WTC11 (cell line): ENCODE data around the gene TMEM176B. TPM values are rescaled to one million over a fixed set of nuclear protein-coding genes. Genes with fewer than 3 reads are reported as not detected.

ENCODE experiments used
- ATAC-seq: fragments of 200-7000 bp; cut with Tn5 transposase; 2 replicates; pipeline ENCODE4 v1.10.0; 2021; ENCODE audit warnings: mild to moderate bottlenecking, moderate library complexity
- CTCF ChIA-PET: fragments of 300-600 bp; sonication (Branson Sonifier 250); formaldehyde crosslinking; loops from one replicate; lab custom pipeline; 2021; ENCODE audit warnings: antibody characterized with exemption; lab: Charles Lee
- POLR2A ChIA-PET: fragments of 350-600 bp; sonication (Branson Sonifier 250); formaldehyde crosslinking; loops from one replicate; lab custom pipeline; 2021; ENCODE audit warnings: antibody characterized with exemption; lab: Charles Lee
- DNase-seq: peaks from one replicate; pipeline ENCODE4 v3.0.0; 2021; ENCODE audit warnings: low spot score
- H3K27ac Mint-ChIP-seq: 2 replicates; pipeline ENCODE4 v1.8.0; 2021; ENCODE audit warnings: mixed read lengths
- H3K27me3 Mint-ChIP-seq: 2 replicates; pipeline ENCODE4 v1.8.0; 2021; ENCODE audit warnings: low read depth, mild to moderate bottlenecking, moderate library complexity, mixed read lengths
- H3K36me3 Mint-ChIP-seq: 2 replicates; pipeline ENCODE4 v1.8.0; 2021; ENCODE audit warnings: mixed read lengths
- H3K4me1 Mint-ChIP-seq: 2 replicates; pipeline ENCODE4 v1.8.0; 2022; ENCODE audit warnings: mixed read lengths
- H3K4me3 Mint-ChIP-seq: 2 replicates; pipeline ENCODE4 v1.8.0; 2021; ENCODE audit warnings: mild to moderate bottlenecking, moderate library complexity, mixed read lengths
- H3K9me3 Mint-ChIP-seq: 2 replicates; pipeline ENCODE4 v1.8.0; 2021; ENCODE audit warnings: mixed read lengths
- ELF4 ChIP-seq: sonication (generic); formaldehyde crosslinking; IDR thresholded peaks from 2 replicates; pipeline ENCODE4 v1.8.1; 2022; ENCODE audit warnings: low read depth, mild to moderate bottlenecking, moderate library complexity, missing genetic modification reagents
- ETV6 ChIP-seq: sonication (generic); formaldehyde crosslinking; IDR thresholded peaks from 2 replicates; pipeline ENCODE4 v1.8.1; 2022; ENCODE audit warnings: mild to moderate bottlenecking, missing genetic modification reagents
- GRHL2 ChIP-seq: fragments of 250-450 bp; sonication (Bioruptor Pico); IDR thresholded peaks from 2 replicates; pipeline ENCODE4 v1.8.0; 2022; ENCODE audit warnings: mild to moderate bottlenecking, moderate library complexity; ENCODE audit not compliant: insufficient replicate concordance, severe bottlenecking
- JUN ChIP-seq: sonication (generic); formaldehyde crosslinking; IDR thresholded peaks from 2 replicates; pipeline ENCODE4 v1.8.0; 2023; ENCODE audit warnings: mild to moderate bottlenecking, missing genetic modification reagents
- KAT7 ChIP-seq: sonication (generic); formaldehyde crosslinking; IDR thresholded peaks from 2 replicates; pipeline ENCODE4 v1.8.1; 2023; ENCODE audit warnings: missing genetic modification reagents, mild to moderate bottlenecking, borderline replicate concordance
- NFYB ChIP-seq: sonication (generic); formaldehyde crosslinking; conservative IDR thresholded peaks from 2 replicates; pipeline ENCODE4 v1.8.0; 2022; ENCODE audit warnings: low read depth, missing genetic modification reagents
- SP1 ChIP-seq: sonication (generic); formaldehyde crosslinking; conservative IDR thresholded peaks from 2 replicates; pipeline ENCODE4 v1.8.1; 2022; ENCODE audit warnings: missing genetic modification reagents
- TCF7 ChIP-seq: sonication (generic); formaldehyde crosslinking; IDR thresholded peaks from 2 replicates; pipeline ENCODE4 v1.8.0; 2022; ENCODE audit warnings: mild to moderate bottlenecking, low read depth, missing genetic modification reagents, moderate library complexity
- ZNF121 ChIP-seq: sonication (generic); formaldehyde crosslinking; IDR thresholded peaks from 2 replicates; pipeline ENCODE4 v1.8.0; 2023; ENCODE audit warnings: missing genetic modification reagents
- ZNF416 ChIP-seq: fragments of 250-450 bp; sonication (Bioruptor Pico); IDR thresholded peaks from 2 replicates; pipeline ENCODE4 v1.9.0; 2021; ENCODE audit warnings: mild to moderate bottlenecking, inconsistent platforms
- ZNF423 ChIP-seq: fragments of 250-450 bp; sonication (Bioruptor Pico); IDR thresholded peaks from 2 replicates; pipeline ENCODE4 v2.1.2; 2022; ENCODE audit warnings: mild to moderate bottlenecking, moderate library complexity
- total RNA-seq: library from RNA; stranded (reverse); gene quantifications from 3 replicates; pipeline ENCODE4 v1.2.3, GENCODE V29; 2021
- TF ChIP-seq, protein P1 (sequence below): fragments of 250-450 bp; sonication (Bioruptor Pico); IDR thresholded peaks from 2 replicates; pipeline ENCODE4 v1.9.0; 2021; ENCODE audit warnings: mild to moderate bottlenecking, borderline replicate concordance
- TF ChIP-seq, protein P2 (sequence below): fragments of 250-450 bp; sonication (Bioruptor Pico); IDR thresholded peaks from 2 replicates; pipeline ENCODE4 v1.9.0; 2021; ENCODE audit warnings: mild to moderate bottlenecking
- TF ChIP-seq, protein P3 (sequence below): sonication (generic); formaldehyde crosslinking; IDR thresholded peaks from 2 replicates; pipeline ENCODE4 v1.8.0; 2022; ENCODE audit warnings: mild to moderate bottlenecking, missing genetic modification reagents
- TF ChIP-seq, protein P4 (sequence below): fragments of 250-450 bp; sonication (Bioruptor Pico); IDR thresholded peaks from 2 replicates; pipeline ENCODE4 v1.9.0; 2021; ENCODE audit warnings: mild to moderate bottlenecking

Gene TMEM176B
- total RNA-seq, 1 experiment from 2014 or later: 1.0 TPM

DNA sequence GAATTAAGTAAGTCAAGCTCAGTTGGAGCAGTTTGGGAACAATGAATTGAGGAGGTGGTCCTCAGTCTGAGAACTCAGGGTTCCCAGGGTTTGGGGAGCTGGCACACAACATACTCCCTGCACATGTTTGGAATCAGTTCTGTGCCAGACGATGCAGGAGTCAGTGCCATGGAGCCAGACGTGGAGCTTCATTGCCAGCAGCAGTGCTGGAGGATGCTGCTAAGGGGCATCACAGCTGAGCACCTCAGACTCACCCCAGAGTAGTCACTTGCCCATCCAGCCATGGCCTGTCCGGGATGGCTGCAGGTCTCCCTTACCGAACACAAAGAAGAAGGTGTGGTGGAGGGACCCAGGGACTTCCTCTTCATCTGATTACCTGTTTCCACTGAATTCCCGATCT, 55.1 kb downstream of the TMEM176B start:
- Mint-ChIP-seq H3K36me3 (no peaks in the 10 kb centered on the region), H3K9me3 (no peaks in the 10 kb centered on the region), H3K27ac (no peak overlapping the region), H3K4me3 (no peak overlapping the region), H3K27me3 (peaks cover 100% of the 10 kb centered on the region), H3K4me1 (no peaks in the 10 kb centered on the region)
- POLR2A ChIA-PET: no interaction called here
- no peak for DNase-seq
- TF ChIP-seq, protein P1, sequence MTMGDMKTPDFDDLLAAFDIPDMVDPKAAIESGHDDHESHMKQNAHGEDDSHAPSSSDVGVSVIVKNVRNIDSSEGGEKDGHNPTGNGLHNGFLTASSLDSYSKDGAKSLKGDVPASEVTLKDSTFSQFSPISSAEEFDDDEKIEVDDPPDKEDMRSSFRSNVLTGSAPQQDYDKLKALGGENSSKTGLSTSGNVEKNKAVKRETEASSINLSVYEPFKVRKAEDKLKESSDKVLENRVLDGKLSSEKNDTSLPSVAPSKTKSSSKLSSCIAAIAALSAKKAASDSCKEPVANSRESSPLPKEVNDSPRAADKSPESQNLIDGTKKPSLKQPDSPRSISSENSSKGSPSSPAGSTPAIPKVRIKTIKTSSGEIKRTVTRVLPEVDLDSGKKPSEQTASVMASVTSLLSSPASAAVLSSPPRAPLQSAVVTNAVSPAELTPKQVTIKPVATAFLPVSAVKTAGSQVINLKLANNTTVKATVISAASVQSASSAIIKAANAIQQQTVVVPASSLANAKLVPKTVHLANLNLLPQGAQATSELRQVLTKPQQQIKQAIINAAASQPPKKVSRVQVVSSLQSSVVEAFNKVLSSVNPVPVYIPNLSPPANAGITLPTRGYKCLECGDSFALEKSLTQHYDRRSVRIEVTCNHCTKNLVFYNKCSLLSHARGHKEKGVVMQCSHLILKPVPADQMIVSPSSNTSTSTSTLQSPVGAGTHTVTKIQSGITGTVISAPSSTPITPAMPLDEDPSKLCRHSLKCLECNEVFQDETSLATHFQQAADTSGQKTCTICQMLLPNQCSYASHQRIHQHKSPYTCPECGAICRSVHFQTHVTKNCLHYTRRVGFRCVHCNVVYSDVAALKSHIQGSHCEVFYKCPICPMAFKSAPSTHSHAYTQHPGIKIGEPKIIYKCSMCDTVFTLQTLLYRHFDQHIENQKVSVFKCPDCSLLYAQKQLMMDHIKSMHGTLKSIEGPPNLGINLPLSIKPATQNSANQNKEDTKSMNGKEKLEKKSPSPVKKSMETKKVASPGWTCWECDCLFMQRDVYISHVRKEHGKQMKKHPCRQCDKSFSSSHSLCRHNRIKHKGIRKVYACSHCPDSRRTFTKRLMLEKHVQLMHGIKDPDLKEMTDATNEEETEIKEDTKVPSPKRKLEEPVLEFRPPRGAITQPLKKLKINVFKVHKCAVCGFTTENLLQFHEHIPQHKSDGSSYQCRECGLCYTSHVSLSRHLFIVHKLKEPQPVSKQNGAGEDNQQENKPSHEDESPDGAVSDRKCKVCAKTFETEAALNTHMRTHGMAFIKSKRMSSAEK: no peak
- TF ChIP-seq ELF4 (CRISPR knock-in tag): no peak
- no peak for ATAC-seq
- CTCF ChIA-PET: interaction anchor here (1.4 kb wide), 1 partner anchor 296 kb away, joined by 5 read pairs; no protein-coding TSS in a partner anchor

DNA sequence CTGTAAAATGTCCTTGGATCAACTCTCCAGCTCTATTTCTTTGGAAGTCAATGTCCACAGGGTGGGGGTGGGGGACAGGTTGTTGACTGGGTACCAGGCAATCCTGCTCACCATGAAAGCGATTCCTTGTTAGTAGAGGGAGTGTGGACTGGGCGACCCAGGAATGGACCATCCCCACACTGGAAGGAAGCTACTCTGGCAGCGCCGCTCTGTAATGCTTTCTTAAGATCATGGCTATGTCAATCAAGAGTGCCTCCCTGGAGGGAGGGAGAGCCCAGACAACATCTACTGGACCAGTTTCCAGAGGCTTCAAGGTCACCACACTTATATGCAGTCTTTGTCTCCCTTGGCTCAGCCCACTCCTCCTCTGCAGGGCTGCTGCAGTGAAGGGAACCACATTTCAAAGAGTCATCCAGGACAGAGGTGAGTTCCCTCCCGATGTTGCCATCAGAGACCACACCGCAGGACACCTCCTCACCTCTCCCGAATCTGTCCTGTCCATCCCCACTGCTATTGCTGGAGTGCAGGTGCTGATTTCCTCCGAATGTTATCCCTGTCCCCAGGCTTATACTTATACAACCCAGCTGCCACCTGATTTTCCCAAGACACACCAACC, 56.0 kb downstream of the TMEM176B start:
- H3K27ac Mint-ChIP-seq: no peak overlapping the region
- CTCF ChIA-PET: interaction anchor here (1.4 to 1.5 kb wide), 2 partner anchors 295 kb away, joined by 5 to 6 read pairs; no protein-coding TSS in a partner anchor
- H3K4me3 Mint-ChIP-seq: no peak overlapping the region
- POLR2A ChIA-PET: interaction anchor here (0.6 kb wide), 1 partner anchor 175 kb away, joined by 3 read pairs; no protein-coding TSS in a partner anchor
- TF ChIP-seq, protein P2, sequence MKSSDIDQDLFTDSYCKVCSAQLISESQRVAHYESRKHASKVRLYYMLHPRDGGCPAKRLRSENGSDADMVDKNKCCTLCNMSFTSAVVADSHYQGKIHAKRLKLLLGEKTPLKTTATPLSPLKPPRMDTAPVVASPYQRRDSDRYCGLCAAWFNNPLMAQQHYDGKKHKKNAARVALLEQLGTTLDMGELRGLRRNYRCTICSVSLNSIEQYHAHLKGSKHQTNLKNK: no peak
- TF ChIP-seq TCF7 (no peak), SP1 (CRISPR knock-in tag) (no peak), ZNF121 (no peak), ZNF423 (no peak), KAT7 (no peak), GRHL2 (no peak)
- DNase-seq (no peak), ATAC-seq (no peak)
- no peaks in the 10 kb centered on the region for H3K4me1 Mint-ChIP-seq
- no peaks in the 10 kb centered on the region for H3K36me3 Mint-ChIP-seq
- peaks cover 100% of the 10 kb centered on the region for H3K27me3 Mint-ChIP-seq
- no peaks in the 10 kb centered on the region for H3K9me3 Mint-ChIP-seq

DNA sequence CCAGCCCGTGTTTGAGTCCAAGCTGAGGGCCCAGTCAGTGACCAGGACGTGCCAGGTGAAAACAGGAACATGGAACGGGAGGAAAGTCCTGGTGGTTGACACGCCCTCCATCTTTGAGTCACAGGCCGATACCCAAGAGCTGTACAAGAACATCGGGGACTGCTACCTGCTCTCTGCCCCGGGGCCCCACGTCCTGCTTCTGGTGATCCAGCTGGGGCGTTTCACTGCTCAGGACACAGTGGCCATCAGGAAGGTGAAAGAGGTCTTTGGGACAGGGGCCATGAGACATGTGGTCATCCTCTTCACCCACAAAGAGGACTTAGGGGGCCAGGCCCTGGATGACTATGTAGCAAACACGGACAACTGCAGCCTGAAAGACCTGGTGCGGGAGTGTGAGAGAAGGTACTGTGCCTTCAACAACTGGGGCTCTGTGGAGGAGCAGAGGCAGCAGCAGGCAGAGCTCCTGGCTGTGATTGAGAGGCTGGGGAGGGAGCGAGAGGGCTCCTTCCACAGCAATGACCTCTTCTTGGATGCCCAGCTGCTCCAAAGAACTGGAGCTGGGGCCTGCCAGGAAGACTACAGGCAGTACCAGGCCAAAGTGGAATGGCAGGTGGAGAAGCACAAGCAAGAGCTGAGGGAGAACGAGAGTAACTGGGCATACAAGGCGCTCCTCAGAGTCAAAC, 57.7 kb downstream of the TMEM176B start:
- Mint-ChIP-seq H3K36me3 (no peaks in the 10 kb centered on the region), H3K27ac (no peak overlapping the region), H3K27me3 (peaks cover 100% of the 10 kb centered on the region), H3K9me3 (no peaks in the 10 kb centered on the region), H3K4me3 (no peak overlapping the region), H3K4me1 (no peaks in the 10 kb centered on the region)
- POLR2A ChIA-PET: no interaction called here
- CTCF ChIA-PET: interaction anchor here (0.6 to 2.1 kb wide), 3 partner anchors 12 to 293 kb away, joined by 3 to 5 read pairs (median 3); no protein-coding TSS in a partner anchor
- no peak for ATAC-seq
- DNase-seq: no peak
- TF ChIP-seq NFYB (CRISPR knock-in tag): no peak
- no peak for TF ChIP-seq JUN (CRISPR knock-in tag)
- no peak for TF ChIP-seq ZNF416
- TF ChIP-seq, protein P3, sequence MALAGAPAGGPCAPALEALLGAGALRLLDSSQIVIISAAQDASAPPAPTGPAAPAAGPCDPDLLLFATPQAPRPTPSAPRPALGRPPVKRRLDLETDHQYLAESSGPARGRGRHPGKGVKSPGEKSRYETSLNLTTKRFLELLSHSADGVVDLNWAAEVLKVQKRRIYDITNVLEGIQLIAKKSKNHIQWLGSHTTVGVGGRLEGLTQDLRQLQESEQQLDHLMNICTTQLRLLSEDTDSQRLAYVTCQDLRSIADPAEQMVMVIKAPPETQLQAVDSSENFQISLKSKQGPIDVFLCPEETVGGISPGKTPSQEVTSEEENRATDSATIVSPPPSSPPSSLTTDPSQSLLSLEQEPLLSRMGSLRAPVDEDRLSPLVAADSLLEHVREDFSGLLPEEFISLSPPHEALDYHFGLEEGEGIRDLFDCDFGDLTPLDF (CRISPR knock-in tag): no peak
- TF ChIP-seq, protein P4, sequence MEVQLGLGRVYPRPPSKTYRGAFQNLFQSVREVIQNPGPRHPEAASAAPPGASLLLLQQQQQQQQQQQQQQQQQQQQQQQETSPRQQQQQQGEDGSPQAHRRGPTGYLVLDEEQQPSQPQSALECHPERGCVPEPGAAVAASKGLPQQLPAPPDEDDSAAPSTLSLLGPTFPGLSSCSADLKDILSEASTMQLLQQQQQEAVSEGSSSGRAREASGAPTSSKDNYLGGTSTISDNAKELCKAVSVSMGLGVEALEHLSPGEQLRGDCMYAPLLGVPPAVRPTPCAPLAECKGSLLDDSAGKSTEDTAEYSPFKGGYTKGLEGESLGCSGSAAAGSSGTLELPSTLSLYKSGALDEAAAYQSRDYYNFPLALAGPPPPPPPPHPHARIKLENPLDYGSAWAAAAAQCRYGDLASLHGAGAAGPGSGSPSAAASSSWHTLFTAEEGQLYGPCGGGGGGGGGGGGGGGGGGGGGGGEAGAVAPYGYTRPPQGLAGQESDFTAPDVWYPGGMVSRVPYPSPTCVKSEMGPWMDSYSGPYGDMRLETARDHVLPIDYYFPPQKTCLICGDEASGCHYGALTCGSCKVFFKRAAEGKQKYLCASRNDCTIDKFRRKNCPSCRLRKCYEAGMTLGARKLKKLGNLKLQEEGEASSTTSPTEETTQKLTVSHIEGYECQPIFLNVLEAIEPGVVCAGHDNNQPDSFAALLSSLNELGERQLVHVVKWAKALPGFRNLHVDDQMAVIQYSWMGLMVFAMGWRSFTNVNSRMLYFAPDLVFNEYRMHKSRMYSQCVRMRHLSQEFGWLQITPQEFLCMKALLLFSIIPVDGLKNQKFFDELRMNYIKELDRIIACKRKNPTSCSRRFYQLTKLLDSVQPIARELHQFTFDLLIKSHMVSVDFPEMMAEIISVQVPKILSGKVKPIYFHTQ: no peak
- no peak for TF ChIP-seq ETV6 (CRISPR knock-in tag)
- TF ChIP-seq GRHL2: no peak
- TF ChIP-seq, protein P1: no peak
